GM18507 (cell line): ENCODE measurements around the gene CARD11.
"Not testable (repeated sequence)": the region's sequence is repeated elsewhere in the genome, so short reads cannot be mapped to it uniquely, and the experiment has no call there.

Experiments
- DNase-seq: peaks from one replicate; pipeline ENCODE4 v3.0.0; 2011; ENCODE audit warnings: low read depth; ENCODE audit not compliant: insufficient read length; ENCODE audit errors: extremely low spot score
- FAIRE-seq: peaks from 2 replicates; lab custom pipeline; 2011; peaks lifted over from hg19 to GRCh38; lab: Jason Lieb, UNC

The CARD11 gene

DNA sequence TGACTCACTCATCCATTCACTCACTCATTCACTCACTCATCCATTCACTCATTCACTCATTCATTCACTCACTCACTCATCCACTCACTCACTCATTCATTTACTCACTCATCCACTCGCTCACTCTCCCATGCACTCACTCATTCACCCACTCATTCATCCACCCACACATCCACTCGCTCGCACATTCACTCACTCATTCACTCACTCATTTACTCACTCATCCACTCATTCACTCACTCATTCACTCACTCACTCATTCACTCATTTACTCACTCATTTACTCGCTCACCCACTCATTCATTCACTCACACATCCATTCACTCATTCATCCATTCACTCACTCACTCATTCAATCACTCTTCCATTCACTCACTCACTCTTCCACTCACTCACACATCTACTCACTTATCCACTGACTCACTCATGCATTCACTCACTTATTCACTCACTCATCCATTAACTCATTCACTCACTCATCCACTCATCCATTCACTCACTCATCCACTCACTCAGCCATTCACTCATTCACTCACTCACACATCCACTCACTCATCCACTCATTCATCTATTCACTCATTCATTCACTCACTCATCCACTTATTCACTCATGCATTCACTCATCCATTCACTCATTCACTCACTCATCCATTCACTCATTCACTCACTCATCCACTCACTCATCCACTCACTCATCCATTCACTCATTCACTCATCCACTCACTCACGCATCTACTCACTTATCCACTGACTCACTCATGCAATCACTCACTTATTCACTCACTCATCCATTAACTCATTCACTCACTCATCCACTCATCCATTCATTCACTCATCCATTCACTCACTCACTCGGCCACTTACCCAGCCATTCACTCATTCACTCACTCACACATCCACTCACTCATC is 74.0 kb downstream of the CARD11 start:
- no peak for FAIRE-seq
- no peak for DNase-seq

DNA sequence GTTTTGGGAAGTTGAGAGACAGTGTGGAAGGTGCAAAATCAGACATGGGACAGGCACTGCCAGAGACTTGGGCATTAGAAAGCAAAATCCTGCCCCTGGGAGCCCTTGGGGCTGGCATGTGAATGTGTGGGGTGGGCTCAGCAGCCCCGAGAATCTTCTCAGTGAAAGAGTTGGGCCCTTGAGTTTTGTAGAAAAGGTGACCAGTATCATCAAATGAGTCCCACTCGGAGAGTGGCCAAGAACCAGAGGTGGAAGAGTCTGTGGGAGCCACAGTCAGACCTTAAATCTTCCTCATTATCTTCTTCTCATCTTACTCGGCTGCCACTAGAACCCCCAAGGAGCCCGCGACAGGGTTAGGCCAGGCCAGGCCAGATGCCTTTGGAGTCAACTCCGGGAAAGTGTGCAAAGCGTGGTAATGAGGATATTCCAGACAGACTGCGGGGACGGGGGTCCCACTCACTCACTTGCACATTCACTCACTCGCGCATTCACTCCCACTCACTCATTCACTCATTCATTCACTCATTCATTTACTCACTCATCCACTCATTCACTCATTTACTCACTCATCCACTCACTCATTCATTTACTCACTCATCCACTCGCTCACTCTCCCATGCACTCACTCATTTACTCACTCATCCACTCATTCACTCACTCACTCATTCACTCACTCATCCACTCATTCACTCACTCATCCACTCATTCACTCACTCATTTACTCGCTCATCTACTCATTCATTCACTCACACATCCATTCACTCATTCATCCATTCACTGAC is 74.9 kb downstream of the CARD11 start:
- no peak for FAIRE-seq
- no peak for DNase-seq

DNA sequence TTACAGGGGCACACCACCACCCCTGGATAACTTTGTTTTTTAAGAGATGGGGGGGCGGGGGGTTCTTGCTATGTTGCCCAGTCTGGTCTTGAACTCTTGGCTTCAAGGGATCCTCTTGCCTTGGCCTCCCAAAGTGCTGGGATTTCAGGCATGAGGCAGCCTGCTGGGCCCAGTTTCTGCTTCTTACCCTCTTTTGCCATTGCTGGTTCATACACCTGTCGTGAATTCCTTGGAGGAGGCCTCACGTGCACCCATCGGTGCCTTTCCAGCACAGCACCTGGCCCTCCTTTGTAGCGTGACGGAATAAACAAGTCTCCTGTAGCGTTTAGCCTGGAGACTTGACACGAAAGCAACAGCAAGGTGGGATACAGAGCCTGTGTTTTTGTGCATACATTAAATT is 75.5 kb downstream of the CARD11 start:
- FAIRE-seq (no peak), DNase-seq (no peak)

DNA sequence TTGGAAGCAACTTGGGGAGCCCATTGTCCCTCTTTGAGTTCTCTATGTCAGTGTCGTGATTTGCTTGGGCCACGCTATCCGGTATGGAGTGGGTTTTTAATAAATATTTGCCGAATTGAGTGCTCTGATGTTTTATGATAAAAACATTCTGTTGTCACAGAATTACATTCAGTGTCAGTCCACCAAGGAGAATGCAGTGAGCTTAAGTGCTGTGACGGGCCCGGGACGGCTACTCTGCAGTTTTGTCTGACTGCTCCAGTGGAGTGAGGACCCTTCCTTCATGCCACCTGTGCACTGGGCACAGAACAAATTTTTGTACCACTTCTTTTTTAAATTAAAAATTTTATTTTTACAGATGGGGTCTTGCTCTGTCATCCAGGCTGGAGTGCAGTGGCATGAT is 76.0 kb downstream of the CARD11 start:
- FAIRE-seq (no peak), DNase-seq (no peak)

DNA sequence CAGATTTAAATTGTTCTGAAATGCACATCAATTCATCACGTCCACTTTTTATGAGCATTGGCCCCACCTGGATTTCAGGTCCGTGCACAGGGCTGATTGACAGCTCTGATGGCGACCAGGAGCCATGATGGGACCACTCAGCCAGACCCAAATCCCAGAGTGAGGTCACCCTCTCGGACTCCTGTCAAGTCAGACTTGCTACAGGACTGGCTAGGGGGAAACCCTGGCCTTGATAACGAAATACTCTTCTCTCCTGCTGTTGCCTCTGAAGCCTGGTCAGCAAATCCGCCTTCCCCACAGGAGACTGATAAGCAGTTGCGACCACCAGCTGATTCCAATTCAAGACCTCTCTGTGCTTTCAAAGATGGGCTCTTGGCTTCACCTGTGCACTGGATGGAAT is 76.4 kb downstream of the CARD11 start:
- FAIRE-seq (no peak), DNase-seq (no peak)

DNA sequence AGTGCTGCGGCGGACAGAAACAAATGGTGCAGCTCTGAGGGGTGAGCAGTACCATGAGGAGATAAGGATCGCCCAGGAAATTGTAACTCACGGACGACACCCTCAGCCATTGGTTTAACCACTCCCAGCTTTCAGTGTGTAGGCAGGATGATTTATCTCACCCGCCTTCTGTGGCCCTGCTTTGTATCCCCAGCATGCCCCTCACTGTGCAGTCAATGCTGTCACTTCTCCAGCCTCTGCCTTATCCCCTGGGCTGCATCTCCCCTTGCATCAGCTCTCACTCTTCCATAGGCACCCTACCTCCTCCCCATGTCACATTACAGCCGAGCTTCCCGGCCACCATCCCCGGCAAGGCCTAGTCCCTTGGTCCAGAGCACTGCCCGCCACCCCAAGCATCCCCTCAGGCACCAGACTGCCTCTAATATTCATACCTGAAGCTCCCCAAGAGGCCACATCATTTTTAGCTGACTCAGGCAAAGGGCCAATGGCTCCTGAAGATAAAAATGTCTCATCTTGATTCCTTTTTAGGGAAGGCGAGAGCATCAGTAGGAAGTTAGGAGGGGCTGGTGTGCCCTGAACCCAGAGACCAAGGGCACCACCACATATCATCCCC is 77.1 kb downstream of the CARD11 start:
- DNase-seq (no peak), FAIRE-seq (no peak)

DNA sequence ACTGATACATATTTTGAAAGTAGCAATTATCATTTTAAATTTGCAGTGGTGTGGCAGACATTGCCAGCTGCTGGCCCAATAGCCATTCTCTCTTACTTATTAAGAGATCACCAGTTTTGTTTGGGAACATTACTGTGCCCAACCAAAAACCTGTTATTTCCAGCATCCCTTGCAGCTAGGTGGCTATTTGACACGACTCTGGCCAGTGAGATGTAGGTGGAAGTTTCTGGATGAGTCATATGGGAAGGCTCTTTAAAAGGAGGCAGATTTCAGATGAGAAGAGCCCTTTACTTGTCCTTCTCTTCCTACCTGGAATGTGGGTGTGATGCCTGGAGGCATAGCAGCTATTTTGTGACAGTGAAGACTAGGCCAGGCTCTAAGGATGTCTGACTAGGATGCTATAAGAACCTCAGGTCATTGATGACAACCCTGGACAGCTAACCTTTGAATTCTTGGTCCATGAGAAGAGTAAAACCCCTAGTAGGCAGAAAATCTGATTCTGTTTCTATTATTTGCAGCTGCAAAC is 77.9 kb downstream of the CARD11 start:
- DNase-seq (no peak), FAIRE-seq (no peak)

DNA sequence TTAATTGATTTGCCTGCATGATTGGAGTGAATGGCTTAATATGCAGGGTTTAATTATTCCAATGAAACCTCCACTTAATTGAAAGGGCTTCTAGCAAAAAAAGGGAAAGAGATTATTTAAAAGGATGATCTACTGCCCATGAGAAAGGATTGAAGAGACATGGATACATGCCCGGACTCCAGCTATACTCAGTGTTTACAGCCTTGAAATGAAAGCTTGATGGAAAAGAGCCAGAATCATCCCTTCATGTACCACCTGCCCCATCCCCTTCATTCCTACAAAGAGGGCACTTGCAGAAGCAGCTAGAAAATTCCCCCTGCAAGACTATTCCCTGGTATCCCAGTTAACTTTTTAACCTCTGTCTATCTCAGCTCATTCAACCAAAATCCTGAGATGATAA is 78.4 kb downstream of the CARD11 start:
- no peak for FAIRE-seq
- DNase-seq: no peak

DNA sequence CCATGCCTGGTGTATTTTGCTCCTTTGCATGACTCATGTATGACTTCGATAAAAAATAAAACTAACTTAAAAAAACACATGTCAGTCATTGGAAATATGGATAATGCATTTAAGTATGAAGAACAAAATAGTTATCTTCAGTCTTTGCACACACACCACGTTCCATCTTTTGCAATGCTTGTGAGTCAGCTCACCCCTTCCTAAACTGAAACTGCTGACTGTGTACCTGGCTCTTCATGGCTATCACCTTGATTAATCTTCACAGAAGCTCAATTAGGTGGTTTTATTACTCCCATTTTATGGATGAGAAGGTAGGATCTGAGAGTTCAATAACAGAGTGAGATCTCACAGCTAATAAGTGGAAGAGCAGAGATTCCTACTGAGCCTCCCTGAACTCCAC is 79.5 kb downstream of the CARD11 start:
- DNase-seq: no peak
- FAIRE-seq: no peak

DNA sequence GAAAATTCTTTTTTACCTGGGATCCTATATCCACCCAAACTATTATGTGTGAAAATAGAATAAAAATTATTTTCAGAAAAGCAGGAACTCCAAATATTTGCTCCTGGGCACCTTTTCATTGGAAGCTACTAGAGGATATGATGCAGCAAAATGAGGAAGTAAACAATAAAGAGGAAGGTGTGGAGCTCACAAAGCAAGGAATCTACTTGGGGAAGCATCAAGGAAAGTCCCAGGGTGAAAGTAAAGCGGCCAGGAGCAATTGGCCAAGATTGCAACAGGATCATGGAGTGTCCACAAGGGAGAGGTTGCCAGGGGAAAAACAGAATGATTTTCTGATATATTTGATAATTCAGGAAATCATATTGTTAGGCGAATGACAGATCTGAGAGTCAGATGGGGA is 80.8 kb downstream of the CARD11 start:
- DNase-seq (no peak), FAIRE-seq (no peak)

DNA sequence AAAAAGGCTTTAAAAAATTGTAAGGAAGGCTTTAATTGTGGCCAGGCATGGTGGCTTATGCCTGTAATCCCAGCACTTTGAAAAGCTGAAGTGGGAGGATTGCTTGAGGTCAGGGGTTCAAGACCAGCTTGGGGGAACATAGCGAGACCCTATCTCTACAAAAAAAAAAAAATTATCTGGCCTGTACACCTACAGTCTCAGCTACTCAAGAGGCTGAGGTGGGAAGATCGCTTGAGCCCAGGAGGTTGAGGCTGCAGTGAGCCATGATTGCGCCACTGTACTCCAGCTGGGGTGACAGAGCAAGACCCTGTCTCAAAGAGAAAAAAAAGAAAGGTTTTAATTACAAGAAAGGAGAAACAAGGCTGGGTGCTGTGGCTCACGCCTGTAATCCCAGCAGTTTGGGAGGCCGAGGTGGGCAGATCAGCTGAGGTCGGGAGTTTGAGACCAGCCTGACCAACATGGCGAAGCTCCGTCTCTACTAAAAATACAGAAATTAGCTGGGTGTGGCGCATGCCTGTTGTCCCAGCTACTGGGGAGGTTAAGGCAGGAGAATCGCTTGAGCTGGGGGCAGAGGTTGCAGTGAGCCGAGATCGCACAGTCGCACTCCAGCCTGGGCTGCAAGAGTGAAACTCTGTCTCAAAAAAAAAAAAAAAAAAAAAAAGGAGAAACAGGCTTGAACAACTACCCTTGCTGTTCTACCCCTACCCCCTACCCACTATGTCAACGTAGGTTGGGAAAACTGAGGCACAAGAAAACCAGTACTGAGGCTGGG is 83.7 kb downstream of the CARD11 start:
- DNase-seq (no peak), FAIRE-seq (no peak)

DNA sequence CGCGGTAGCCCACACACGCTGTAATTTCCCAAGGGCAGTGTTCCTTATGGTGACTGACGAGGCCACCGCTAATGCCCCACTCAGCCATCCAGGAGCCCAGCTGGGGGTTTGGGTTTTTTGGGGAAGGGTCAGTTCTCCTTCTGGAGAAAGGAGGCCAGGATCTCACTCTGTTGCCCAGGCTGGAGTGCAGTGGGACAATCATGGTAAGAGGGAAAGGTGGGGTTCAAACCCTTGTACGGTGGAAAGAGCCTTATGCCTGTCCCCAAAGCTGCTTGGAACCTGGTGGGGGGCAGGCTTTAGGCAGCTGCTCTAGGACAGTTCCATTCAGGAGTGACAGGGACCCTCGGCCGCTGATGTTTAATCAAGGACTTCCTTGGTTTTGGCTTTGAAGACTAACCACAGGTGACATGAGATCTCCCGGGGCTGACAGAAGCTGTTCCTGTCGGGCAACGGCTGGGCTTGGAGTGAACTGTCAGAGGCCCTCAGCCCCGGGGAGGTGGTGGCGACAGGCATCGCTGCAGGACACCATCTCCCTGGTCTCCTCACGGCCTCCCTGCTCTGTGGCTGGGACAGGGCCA is 84.5 kb downstream of the CARD11 start:
- FAIRE-seq (no peak), DNase-seq (no peak)

DNA sequence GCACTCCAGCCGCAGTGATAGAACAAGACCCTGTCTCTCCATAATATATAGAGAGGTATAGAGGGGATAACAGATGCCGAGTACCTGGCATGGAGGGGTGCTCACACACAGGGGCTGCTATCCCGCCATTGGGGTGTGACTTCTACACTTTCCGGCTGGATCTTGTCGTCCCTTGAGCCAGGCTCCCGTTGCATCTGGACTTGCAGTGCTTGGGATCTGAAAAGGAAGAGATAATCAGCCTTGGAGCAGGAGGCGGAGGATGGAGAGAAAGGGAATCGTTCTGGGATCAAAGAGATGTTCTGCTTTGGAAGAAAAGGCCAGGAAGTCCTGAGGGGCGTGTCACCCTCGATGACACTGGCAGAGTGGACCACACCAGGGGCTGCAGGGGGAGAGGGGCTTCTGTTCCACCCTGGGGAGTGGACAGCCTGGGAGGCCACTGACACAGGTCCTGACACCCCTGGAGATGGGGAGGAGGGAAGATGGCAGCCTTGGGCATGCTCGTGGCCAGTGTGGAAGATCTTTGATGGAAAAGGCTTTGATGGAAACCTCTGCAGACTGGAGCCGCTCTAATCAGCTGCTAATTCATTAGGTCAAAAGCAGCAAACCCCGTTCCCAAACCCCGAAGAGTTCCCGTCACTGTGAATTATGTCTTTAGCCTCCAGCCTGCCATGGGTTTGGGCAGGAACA is 85.1 kb downstream of the CARD11 start:
- no peak for DNase-seq
- no peak for FAIRE-seq

DNA sequence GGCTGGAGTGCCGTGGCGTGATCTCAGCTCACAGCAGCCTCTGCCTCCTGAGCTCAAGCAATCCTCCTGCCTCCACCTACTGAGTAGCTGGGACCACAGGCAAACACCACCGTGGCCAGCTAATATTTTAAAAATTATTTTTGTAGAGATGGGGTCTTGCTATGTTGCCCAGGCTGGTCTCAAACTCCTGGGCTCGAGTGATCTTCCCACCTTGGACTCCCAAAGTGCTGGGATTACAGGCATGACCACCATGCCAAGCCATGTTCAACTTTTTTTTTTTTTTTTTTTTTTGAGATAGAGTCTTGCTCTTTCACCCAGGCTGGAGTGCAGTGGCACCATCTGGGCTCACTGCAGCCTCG is 86.3 kb downstream of the CARD11 start:
- FAIRE-seq, DNase-seq: not testable (repeated sequence)

DNA sequence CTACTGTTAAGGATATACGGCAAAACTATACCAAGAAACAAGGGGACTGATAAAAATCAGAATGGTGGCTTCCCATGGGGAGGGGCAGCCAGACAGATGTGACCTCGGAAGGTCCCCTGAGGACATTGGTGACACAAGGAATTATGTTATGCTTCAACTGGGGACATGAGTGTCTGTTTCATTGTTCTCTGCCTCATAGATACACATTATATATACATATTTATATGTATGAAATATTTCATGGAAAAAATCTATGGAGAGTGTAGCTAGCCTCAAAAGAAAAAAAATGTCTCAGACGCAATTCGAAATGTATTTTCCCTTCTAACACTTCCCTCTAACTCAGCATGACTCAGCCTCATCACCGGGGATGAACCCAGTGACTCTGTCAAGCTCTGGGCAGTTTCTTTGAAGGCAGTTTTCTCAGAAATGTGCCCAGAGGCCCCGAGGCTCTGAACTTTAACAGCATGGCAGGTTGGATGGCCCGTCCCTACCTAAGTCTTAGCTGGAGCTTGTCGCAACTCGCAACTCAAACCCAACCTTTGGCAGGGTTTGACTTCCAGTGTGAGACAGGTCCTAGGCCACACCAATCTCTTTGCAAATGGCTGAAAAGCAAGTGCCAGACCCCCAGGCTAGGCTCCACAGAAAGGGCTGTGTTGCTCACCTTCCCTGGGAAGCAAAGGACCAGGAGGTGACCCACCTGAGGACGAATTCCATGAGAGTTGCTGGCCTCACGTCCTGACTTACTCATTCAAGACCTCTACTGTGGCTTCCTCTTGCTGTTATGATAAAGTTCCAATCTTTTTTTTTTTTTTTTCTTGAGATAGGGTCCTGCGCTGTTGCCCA is 86.9 kb downstream of the CARD11 start:
- DNase-seq (no peak), FAIRE-seq (no peak)

DNA sequence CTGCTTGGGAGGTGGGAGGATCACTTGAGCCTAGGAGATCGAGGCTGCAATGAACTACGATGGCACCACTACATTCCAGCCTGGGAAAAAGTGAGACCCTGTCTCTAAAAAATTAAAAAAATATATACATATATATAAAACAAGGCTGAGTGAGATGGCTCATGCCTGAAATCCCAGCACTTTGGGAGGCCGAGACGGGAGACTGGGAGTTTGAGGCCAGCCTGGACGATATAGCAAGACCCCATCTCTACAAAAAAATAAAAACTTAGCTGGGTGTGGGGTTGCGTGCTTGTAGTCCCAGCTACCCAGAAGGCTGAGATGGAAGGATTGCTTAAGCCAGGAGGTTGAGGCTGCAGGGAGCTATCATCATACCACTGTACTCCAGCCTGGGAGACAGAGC is 87.6 kb downstream of the CARD11 start:
- DNase-seq (no peak), FAIRE-seq (no peak)

DNA sequence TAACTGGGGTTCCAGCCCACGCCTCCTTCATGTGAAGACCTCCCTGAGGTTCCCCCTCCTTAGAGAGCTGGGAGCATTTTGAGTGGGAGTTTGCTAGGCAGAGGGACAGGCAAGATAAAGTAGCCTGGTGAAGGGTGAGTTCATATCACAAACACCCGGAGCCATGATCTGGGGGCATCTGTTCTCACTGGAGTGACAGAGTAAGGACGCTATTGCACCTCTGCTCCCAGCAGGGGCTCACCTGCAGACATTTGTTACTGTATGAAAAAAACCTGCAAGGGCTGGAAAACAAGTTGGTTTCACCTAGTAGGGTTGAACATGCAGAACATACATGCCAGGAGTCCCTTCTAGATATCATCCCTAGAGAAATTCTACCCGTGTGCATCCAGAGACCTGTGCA is 88.4 kb downstream of the CARD11 start:
- FAIRE-seq: no peak
- DNase-seq: no peak

DNA sequence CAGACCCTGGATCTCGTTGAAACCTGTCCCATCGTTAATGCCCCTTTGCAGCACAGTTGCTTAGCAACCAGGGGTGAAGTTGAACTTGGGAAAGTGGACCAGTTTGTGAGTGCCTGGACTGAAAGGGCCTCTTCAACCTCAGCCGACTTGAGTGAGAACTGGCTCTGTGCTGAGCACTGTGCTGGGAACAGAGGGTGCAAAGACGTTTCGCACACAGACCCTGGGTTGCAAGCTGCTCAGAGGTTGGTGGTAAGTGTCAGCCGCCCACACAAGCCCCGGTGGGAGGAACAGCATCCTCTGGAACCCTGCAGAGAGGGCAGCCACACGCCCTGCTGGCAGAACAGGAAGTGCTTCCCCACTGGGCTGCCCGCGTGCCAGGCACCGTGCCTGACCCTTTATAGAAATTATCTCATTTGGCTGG is 89.2 kb downstream of the CARD11 start:
- FAIRE-seq: peak; percentile 35

More for the DNA sequence above, 89.2 kb downstream of the CARD11 start:
- no peak for DNase-seq
